Activated CD8-positive, alpha-beta T cell treated with anti-CD3 and anti-CD28 coated beads, Interleukin-2, amount 10 ng/mL, durations not matched to agents 7 days and 5 days (primary cell): ENCODE results near the gene THSD8. TPM values are rescaled to one million over a fixed set of nuclear protein-coding genes. Genes with fewer than 3 reads are reported as not detected.

Source experiments
- ATAC-seq: fragments of 150-1000 bp; cut with Tn5 transposase; one replicate; pipeline ENCODE4 v1.10.0; 2021; ENCODE audit warnings: moderate library complexity
- CTCF ChIA-PET: fragments of 350-600 bp; sonication (Branson Sonifier 250); formaldehyde crosslinking; loops from one replicate; lab custom pipeline; 2021; ENCODE audit warnings: antibody characterized with exemption; lab: Charles Lee
- POLR2A ChIA-PET: fragments of 350-600 bp; sonication (Branson Sonifier 250); formaldehyde crosslinking; loops from one replicate; lab custom pipeline; 2021; ENCODE audit warnings: antibody characterized with exemption; lab: Charles Lee
- DNase-seq: peaks from one replicate; pipeline ENCODE4 v3.0.0-alpha.2; 2020
- H3K27ac Mint-ChIP-seq: one replicate; pipeline ENCODE4 v1.8.0; 2021; ENCODE audit warnings: mild to moderate bottlenecking, mixed read lengths
- H3K27me3 Mint-ChIP-seq: one replicate; pipeline ENCODE4 v1.8.0; 2021; ENCODE audit warnings: low read depth, mixed read lengths
- H3K36me3 Mint-ChIP-seq: one replicate; pipeline ENCODE4 v1.8.0; 2021; ENCODE audit warnings: low read depth, mixed read lengths
- H3K4me1 Mint-ChIP-seq: one replicate; pipeline ENCODE4 v1.8.0; 2021; ENCODE audit warnings: low read depth, mixed read lengths
- H3K4me3 Mint-ChIP-seq: one replicate; pipeline ENCODE4 v1.8.0; 2021; ENCODE audit warnings: mild to moderate bottlenecking, mixed read lengths
- H3K9me3 Mint-ChIP-seq: one replicate; pipeline ENCODE4 v1.8.0; 2022; ENCODE audit warnings: mixed read lengths; ENCODE audit not compliant: insufficient read depth
- total RNA-seq, 2 experiments: library from RNA; stranded (reverse); gene quantifications; one replicate each; pipeline ENCODE4 v1.2.3, GENCODE V29; 2021

The THSD8 gene
- total RNA-seq, 2 experiments from 2014 or later = 17.7 to 30.9 TPM

- no peak overlapping the region for H3K27ac Mint-ChIP-seq
- H3K27me3 Mint-ChIP-seq = peaks cover 70% of the 10 kb centered on the region
- POLR2A ChIA-PET = no interaction called here
- no peaks in the 10 kb centered on the region for H3K36me3 Mint-ChIP-seq
- H3K9me3 Mint-ChIP-seq = no peaks in the 10 kb centered on the region
- H3K4me1 Mint-ChIP-seq = peaks cover 13% of the 10 kb centered on the region
- CTCF ChIA-PET = no interaction called here
- H3K4me3 Mint-ChIP-seq = peak overlapping the region; percentile 16
- ATAC-seq (no peak), DNase-seq (no peak)
Measured at GRCh38 chr19:12833418-12833737, 31.5 kb downstream of the THSD8 start.

GRCh38 chr19:12833738-12834565, 32.1 kb downstream of the THSD8 start:
- H3K4me1 Mint-ChIP-seq = peaks cover 15% of the 10 kb centered on the region
- ChIA-PET CTCF (interaction anchor here (0.7 to 1.3 kb wide), 6 partner anchors 9 to 223 kb away, joined by 3 to 5 read pairs (median 3); partner anchors contain the start of genes ZNF490 and ZNF791), POLR2A (interaction anchor here (0.9 kb wide), 2 partner anchors 36 to 124 kb away, joined by 3 read pairs; no protein-coding TSS in a partner anchor)
- H3K27me3 Mint-ChIP-seq = peaks cover 68% of the 10 kb centered on the region
- H3K4me3 Mint-ChIP-seq = no peak overlapping the region
- ATAC-seq (no peak), DNase-seq (peak; percentile 48)
- no peaks in the 10 kb centered on the region for H3K36me3 Mint-ChIP-seq
- no peak overlapping the region for H3K27ac Mint-ChIP-seq
- no peaks in the 10 kb centered on the region for H3K9me3 Mint-ChIP-seq

- H3K27ac Mint-ChIP-seq = no peak within 1 kb of the TSS
- peaks cover 18% of the 10 kb centered on the region for H3K4me1 Mint-ChIP-seq
- DNase-seq = no peak
- no peak for ATAC-seq
- H3K27me3 Mint-ChIP-seq = peaks cover 72% of the 10 kb centered on the region
- POLR2A ChIA-PET = interaction anchor here (0.9 kb wide), 2 partner anchors 36 to 124 kb away, joined by 3 read pairs; no protein-coding TSS in a partner anchor
- CTCF ChIA-PET = interaction anchor here (0.7 to 1.3 kb wide), 6 partner anchors 9 to 224 kb away, joined by 3 to 5 read pairs (median 3); partner anchors contain the start of genes ZNF490 and ZNF791
- no peaks in the 10 kb centered on the region for H3K36me3 Mint-ChIP-seq
- no peak within 1 kb of the TSS for H3K4me3 Mint-ChIP-seq
- H3K9me3 Mint-ChIP-seq = no peaks in the 10 kb centered on the region
Measured at GRCh38 chr19:12834566-12834943, 32.7 kb downstream of the THSD8 start, which contains the start of gene RTBDN. TSS of gene RTBDN (minus strand) at chr19:12834579. CDS start at chr19:12829979, 4,600 bp downstream.

GRCh38 chr19:12834976-12835757, 33.3 kb downstream of the THSD8 start:
- no peaks in the 10 kb centered on the region for H3K36me3 Mint-ChIP-seq
- H3K9me3 Mint-ChIP-seq = no peaks in the 10 kb centered on the region
- H3K4me3 Mint-ChIP-seq = no peak overlapping the region
- H3K27me3 Mint-ChIP-seq = peaks cover 72% of the 10 kb centered on the region
- no peak for ATAC-seq
- peak; percentile 49 for DNase-seq
- ChIA-PET CTCF (interaction anchor here (0.9 to 1.3 kb wide), 4 partner anchors 10 to 39 kb away, joined by 3 to 5 read pairs (median 3); no protein-coding TSS in a partner anchor), POLR2A (interaction anchor here (0.9 kb wide), 1 partner anchor 37 kb away, joined by 3 read pairs; no protein-coding TSS in a partner anchor)
- H3K27ac Mint-ChIP-seq = no peak overlapping the region
- peaks cover 19% of the 10 kb centered on the region for H3K4me1 Mint-ChIP-seq

- ChIA-PET POLR2A (no interaction called here), CTCF (interaction anchor here (1.0 to 1.4 kb wide), 2 partner anchors 11 to 34 kb away, joined by 3 to 15 read pairs; partner anchors contain the start of gene THSD8)
- Mint-ChIP-seq H3K36me3 (no peaks in the 10 kb centered on the region), H3K9me3 (no peaks in the 10 kb centered on the region), H3K27me3 (peaks cover 75% of the 10 kb centered on the region), H3K4me3 (no peak overlapping the region), H3K27ac (no peak overlapping the region), H3K4me1 (peaks cover 33% of the 10 kb centered on the region)
- ATAC-seq (no peak), DNase-seq (no peak)
Measured at GRCh38 chr19:12836529-12836863, 34.6 kb downstream of the THSD8 start.

- Mint-ChIP-seq H3K9me3 (no peaks in the 10 kb centered on the region), H3K36me3 (no peaks in the 10 kb centered on the region), H3K27me3 (peaks cover 75% of the 10 kb centered on the region), H3K4me1 (peaks cover 34% of the 10 kb centered on the region), H3K4me3 (no peak overlapping the region), H3K27ac (no peak overlapping the region)
- DNase-seq (no peak), ATAC-seq (no peak)
- ChIA-PET CTCF (interaction anchor here (0.7 to 1.4 kb wide), 4 partner anchors 10 to 77 kb away, joined by 3 to 15 read pairs (median 3); partner anchors contain the start of gene THSD8), POLR2A (interaction anchor here (1.4 kb wide), 1 partner anchor 31 kb away, joined by 3 read pairs; the partner anchor contains the start of gene RNASEH2A)
Measured at GRCh38 chr19:12837225-12837624, 35.4 kb downstream of the THSD8 start.

- no peaks in the 10 kb centered on the region for H3K36me3 Mint-ChIP-seq
- H3K27me3 Mint-ChIP-seq = peaks cover 74% of the 10 kb centered on the region
- H3K4me1 Mint-ChIP-seq = peaks cover 27% of the 10 kb centered on the region
- no peak within 1 kb of the TSS for H3K27ac Mint-ChIP-seq
- H3K4me3 Mint-ChIP-seq = peak within 1 kb of the TSS; percentile 26
- no peaks in the 10 kb centered on the region for H3K9me3 Mint-ChIP-seq
- ChIA-PET POLR2A (interaction anchor here (1.4 kb wide), 1 partner anchor 32 kb away, joined by 3 read pairs; the partner anchor contains the start of gene RNASEH2A), CTCF (interaction anchor here (0.9 kb wide), 1 partner anchor 32 kb away, joined by 3 read pairs; no protein-coding TSS in a partner anchor)
- ATAC-seq (peak; percentile 65), DNase-seq (peak; percentile 64)
Measured at GRCh38 chr19:12838182-12838885, 36.5 kb downstream of the THSD8 start, which contains the start of gene MAST1. TSS of gene MAST1 (plus strand) at chr19:12838515. CDS start at chr19:12838573, 58 bp downstream.

- CTCF ChIA-PET = interaction anchor here (0.9 kb wide), 1 partner anchor 31 kb away, joined by 3 read pairs; no protein-coding TSS in a partner anchor
- Mint-ChIP-seq H3K27ac (no peak overlapping the region), H3K36me3 (no peaks in the 10 kb centered on the region), H3K27me3 (peaks cover 72% of the 10 kb centered on the region), H3K9me3 (no peaks in the 10 kb centered on the region), H3K4me1 (peaks cover 26% of the 10 kb centered on the region), H3K4me3 (peak overlapping the region; percentile 4)
- POLR2A ChIA-PET = no interaction called here
- DNase-seq (peak; percentile 50), ATAC-seq (no peak)
Measured at GRCh38 chr19:12838886-12839756, 37.3 kb downstream of the THSD8 start.

- DNase-seq (peak; percentile 68), ATAC-seq (peak; percentile 43)
- Mint-ChIP-seq H3K9me3 (no peaks in the 10 kb centered on the region), H3K4me3 (peak overlapping the region; percentile 30), H3K27me3 (peaks cover 65% of the 10 kb centered on the region), H3K27ac (no peak overlapping the region), H3K4me1 (peaks cover 22% of the 10 kb centered on the region), H3K36me3 (no peaks in the 10 kb centered on the region)
- ChIA-PET CTCF (no interaction called here), POLR2A (no interaction called here)
Measured at GRCh38 chr19:12840091-12841079, 38.5 kb downstream of the THSD8 start.
